Stomach (tissue), 9 donors: ENCODE data around the gene MICALL1. TPM values are rescaled to one million over a fixed set of nuclear protein-coding genes. Genes with fewer than 3 reads are reported as not detected.

Experiments
- DNase-seq, 2 donors: peaks; one replicate each; pipeline versions ENCODE4 v3.0.0 to v3.0.0-alpha.2; 2013 to 2019
- H3K27ac ChIP-seq, 5 donors: fragments of 200-600 bp in 4 of 5; sonication (generic) in 4 of 5; one replicate each; pipeline ENCODE4 v1.5.1; 2013 to 2019; ENCODE audit warnings: mild to moderate bottlenecking in 1 of 5, moderate library complexity in 1 of 5
- H3K27me3 ChIP-seq, 3 donors: fragments of 200-600 bp; sonication (generic); one replicate each; pipeline ENCODE4 v1.5.1; 2017 to 2019; ENCODE audit warnings: mixed run types in 1 of 3
- H3K36me3 ChIP-seq, 4 donors: fragments of 200-600 bp; sonication (generic); 1 replicate in 3 of 4; 2 replicates in 1 of 4; pipeline ENCODE4 v1.5.1; 2016 to 2019
- H3K4me1 ChIP-seq, 4 donors: fragments of 200-600 bp; sonication (generic); one replicate each; pipeline ENCODE4 v1.5.1; 2016 to 2019
- H3K4me3 ChIP-seq, 4 donors: fragments of 200-600 bp; sonication (generic) in 3 of 4; one replicate each; pipeline ENCODE4 v1.5.1; 2016 to 2019; ENCODE audit warnings: mild to moderate bottlenecking in 1 of 4
- H3K9me3 ChIP-seq, 4 donors: fragments of 200-600 bp; sonication (generic); one replicate each; pipeline ENCODE4 v1.5.1; 2016 to 2019
- CTCF ChIP-seq, 7 experiments: fragments of 450-650 bp in 4 of 7; fragments of 200-600 bp in 3 of 7; sonication (generic) in 3 of 7; IDR thresholded peaks; one replicate each; pipeline ENCODE4 v1.5.1; 2016 to 2019; ENCODE audit warnings: antibody characterized with exemption in 7 of 7, control low read depth in 2 of 7, mild to moderate bottlenecking in 1 of 7
- EP300 ChIP-seq: sonication (generic); formaldehyde crosslinking; IDR thresholded peaks from one replicate; pipeline ENCODE4 v1.6.1; 2017; ENCODE audit warnings: antibody characterized with exemption
- POLR2A ChIP-seq, 4 donors: fragments of 450-650 bp; IDR thresholded peaks; one replicate each; pipeline ENCODE4 v1.6.1; 2016; ENCODE audit warnings: antibody characterized with exemption in 4 of 4, control low read depth in 2 of 4, mild to moderate bottlenecking in 1 of 4, moderate library complexity in 1 of 4
- POLR2AphosphoS5 ChIP-seq, 3 donors: sonication (generic); formaldehyde crosslinking; IDR thresholded peaks; one replicate each; pipeline ENCODE4 v1.6.1; 2016; ENCODE audit warnings: antibody characterized with exemption in 3 of 3
- WGBS, 5 donors: extraction: QIAGEN DNeasy Blood & Tissue Kit in 3 of 5; methylation state at CpG; one replicate each; pipeline versions ENCODE4 v1.1.5 to v1.1.7; 2013 to 2018; 5-methylcytosine and 5-hydroxymethylcytosine counted together
- intact Hi-C: fragments of 100-400 bp; cut with DNase I; formaldehyde crosslinking; loops from one replicate; pipeline ENCODE4 v1.15.1; 2023; ENCODE audit warnings: low total_unique reads
- polyA plus RNA-seq, 3 donors: library from polyadenylated mRNA; stranded (reverse); fragments of 200-250 nt; gene quantifications; one replicate each; pipeline ENCODE4 v1.2.3, GENCODE V29; 2013
- total RNA-seq, 5 donors: library from RNA; depleted of rRNA; stranded (reverse); fragments of >200 nt; gene quantifications; one replicate each; pipeline versions ENCODE4 v1.1.0 to v1.2.3, GENCODE V29; 2014 to 2016
- donor health status: healthy with polysubstance abuse.
- donor health status: Bipolar disorder and iron deficiency.
- donor health status: healthy.

Gene MICALL1
- total and polyA plus RNA-seq, 8 donors: 17.7 to 155 (median 54.7) TPM

GRCh38 chr22:37976547-37976946, 70.5 kb downstream of the MICALL1 start:
- intact Hi-C loops: no loop called here
- TF ChIP-seq EP300: no peak
- no peak for TF ChIP-seq POLR2AphosphoS5 (IDR thresholded peaks at IDR 0.05)
- no peak for TF ChIP-seq CTCF (IDR thresholded peaks at IDR 0.05)
- no peak for TF ChIP-seq POLR2A (IDR thresholded peaks at IDR 0.05)
- Histone ChIP-seq H3K27me3 (no peaks in the 10 kb centered on the region), H3K9me3 (no peaks in the 10 kb centered on the region), H3K4me1 (no peaks in the 10 kb centered on the region), H3K36me3 (peaks cover 0 to 71% (median 18%) of the 10 kb centered on the region in 4 donors), H3K27ac (no peak overlapping the region), H3K4me3 (no peak overlapping the region)
- no peak for DNase-seq
- 82 to 93% (median 90%) methylated on average over 4 of the region's 4 CpGs for WGBS, 5 donors

GRCh38 chr22:37979782-37980181, 73.7 kb downstream of the MICALL1 start:
- H3K27me3 ChIP-seq: no peaks in the 10 kb centered on the region
- DNase-seq: no peak
- intact Hi-C loops: no loop called here
- H3K27ac ChIP-seq: no peak overlapping the region
- H3K36me3 ChIP-seq: peaks cover 0 to 46% (median 5%) of the 10 kb centered on the region in 4 donors
- H3K4me1 ChIP-seq: no peaks in the 10 kb centered on the region
- no peak overlapping the region for H3K4me3 ChIP-seq
- H3K9me3 ChIP-seq: no peaks in the 10 kb centered on the region
- WGBS, 5 donors: 70 to 82% (median 78%) methylated on average over 7 to 8 of the region's 8 CpGs
- no peak for TF ChIP-seq CTCF (IDR thresholded peaks at IDR 0.05)
- no peak for TF ChIP-seq POLR2AphosphoS5 (IDR thresholded peaks at IDR 0.05)
- no peak for TF ChIP-seq EP300
- no peak for TF ChIP-seq POLR2A (IDR thresholded peaks at IDR 0.05)

GRCh38 chr22:37981282-37982011, 75.3 kb downstream of the MICALL1 start:
- intact Hi-C loops: no loop called here
- H3K4me3 ChIP-seq: peak overlapping the region in 2 of 4 donors; percentile 3 to 7
- WGBS, 5 donors: 81 to 96% (median 94%) methylated on average over 6 of the region's 6 CpGs
- H3K36me3 ChIP-seq: peaks cover 0 to 40% (median 6%) of the 10 kb centered on the region in 4 donors
- H3K4me1 ChIP-seq: no peaks in the 10 kb centered on the region
- no peak overlapping the region for H3K27ac ChIP-seq
- H3K9me3 ChIP-seq: no peaks in the 10 kb centered on the region
- TF ChIP-seq POLR2AphosphoS5 (IDR thresholded peaks at IDR 0.05) (no peak), EP300 (no peak), POLR2A (IDR thresholded peaks at IDR 0.05) (no peak), CTCF (IDR thresholded peaks at IDR 0.05) (no peak)
- DNase-seq: no peak
- no peaks in the 10 kb centered on the region for H3K27me3 ChIP-seq

- intact Hi-C loops: no loop called here
- no peak for TF ChIP-seq EP300
- no peak for TF ChIP-seq POLR2AphosphoS5 (IDR thresholded peaks at IDR 0.05)
- H3K4me3 ChIP-seq: peak overlapping the region in 3 of 4 donors; percentile 7 to 21 (median 12)
- H3K27me3 ChIP-seq: no peaks in the 10 kb centered on the region
- peak overlapping the region in 2 of 5 donors; percentile 2 to 32 for H3K27ac ChIP-seq
- WGBS, 5 donors: 67 to 81% (median 78%) methylated on average over 8 of the region's 8 CpGs
- H3K4me1 ChIP-seq: no peaks in the 10 kb centered on the region
- no peaks in the 10 kb centered on the region for H3K9me3 ChIP-seq
- peaks cover 0 to 39% (median 7%) of the 10 kb centered on the region in 4 donors for H3K36me3 ChIP-seq
- no peak for DNase-seq
Measured at GRCh38 chr22:37982151-37982785, 76.2 kb downstream of the MICALL1 start.
